GM10266 (cell line): Measurements from ENCODE around the gene OAT.

ENCODE experiments used
- DNase-seq: peaks from one replicate; pipeline ENCODE4 v3.0.0; 2012; ENCODE audit errors: extremely low spot score
- TF ChIP-seq, protein P1 (sequence below): IDR thresholded peaks from 2 replicates; pipeline ENCODE4 v1.5.1; 2012; ENCODE audit warnings: mild to moderate bottlenecking, low read depth; ENCODE audit not compliant: control insufficient read depth, insufficient read depth; ENCODE audit errors: missing control alignments

Gene OAT

DNA sequence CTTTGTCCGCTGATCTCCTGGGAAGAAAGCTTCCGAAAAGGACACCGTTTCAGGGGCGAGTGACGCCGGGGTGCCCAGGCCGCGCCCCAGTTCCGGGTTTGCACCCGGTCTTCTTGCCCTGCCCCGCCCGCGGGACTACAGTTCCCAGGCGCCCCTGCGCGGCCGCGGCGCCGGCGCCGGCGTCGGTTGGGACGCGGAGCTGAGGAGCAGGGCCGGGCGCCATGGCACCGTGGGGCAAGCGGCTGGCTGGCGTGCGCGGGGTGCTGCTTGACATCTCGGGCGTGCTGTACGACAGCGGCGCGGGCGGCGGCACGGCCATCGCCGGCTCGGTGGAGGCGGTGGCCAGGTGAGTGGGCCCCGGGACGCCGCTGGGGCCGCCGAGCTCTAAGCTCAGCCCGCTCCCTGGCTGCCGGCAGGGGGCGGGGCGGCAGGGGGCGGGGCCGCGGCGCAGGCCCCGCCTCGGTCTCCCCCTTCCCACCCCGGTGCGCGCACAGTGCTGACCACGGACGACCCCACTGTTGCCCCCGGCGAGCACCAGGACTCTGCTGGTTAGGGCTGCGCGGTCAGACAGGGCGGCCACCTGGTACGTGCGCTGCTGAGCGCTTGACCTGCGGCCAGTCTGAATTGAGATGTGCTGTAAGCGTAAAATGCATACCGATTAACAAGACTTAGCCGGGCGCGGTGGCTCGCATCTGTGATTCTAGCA lies 43.1 kb upstream of the OAT start, which contains the start of gene LHPP:
TSS of gene LHPP (plus strand) at position 182 of the 706 bp plus-strand sequence. CDS start at position 222, 40 bp downstream.
- TF ChIP-seq, protein P1, sequence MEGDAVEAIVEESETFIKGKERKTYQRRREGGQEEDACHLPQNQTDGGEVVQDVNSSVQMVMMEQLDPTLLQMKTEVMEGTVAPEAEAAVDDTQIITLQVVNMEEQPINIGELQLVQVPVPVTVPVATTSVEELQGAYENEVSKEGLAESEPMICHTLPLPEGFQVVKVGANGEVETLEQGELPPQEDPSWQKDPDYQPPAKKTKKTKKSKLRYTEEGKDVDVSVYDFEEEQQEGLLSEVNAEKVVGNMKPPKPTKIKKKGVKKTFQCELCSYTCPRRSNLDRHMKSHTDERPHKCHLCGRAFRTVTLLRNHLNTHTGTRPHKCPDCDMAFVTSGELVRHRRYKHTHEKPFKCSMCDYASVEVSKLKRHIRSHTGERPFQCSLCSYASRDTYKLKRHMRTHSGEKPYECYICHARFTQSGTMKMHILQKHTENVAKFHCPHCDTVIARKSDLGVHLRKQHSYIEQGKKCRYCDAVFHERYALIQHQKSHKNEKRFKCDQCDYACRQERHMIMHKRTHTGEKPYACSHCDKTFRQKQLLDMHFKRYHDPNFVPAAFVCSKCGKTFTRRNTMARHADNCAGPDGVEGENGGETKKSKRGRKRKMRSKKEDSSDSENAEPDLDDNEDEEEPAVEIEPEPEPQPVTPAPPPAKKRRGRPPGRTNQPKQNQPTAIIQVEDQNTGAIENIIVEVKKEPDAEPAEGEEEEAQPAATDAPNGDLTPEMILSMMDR = no peak
- peak; percentile 97 for DNase-seq

GRCh38 chr10:124460144-124460543 lies 41.4 kb upstream of the OAT start:
- no peak for DNase-seq
- TF ChIP-seq, protein P1 = no peak

DNA sequence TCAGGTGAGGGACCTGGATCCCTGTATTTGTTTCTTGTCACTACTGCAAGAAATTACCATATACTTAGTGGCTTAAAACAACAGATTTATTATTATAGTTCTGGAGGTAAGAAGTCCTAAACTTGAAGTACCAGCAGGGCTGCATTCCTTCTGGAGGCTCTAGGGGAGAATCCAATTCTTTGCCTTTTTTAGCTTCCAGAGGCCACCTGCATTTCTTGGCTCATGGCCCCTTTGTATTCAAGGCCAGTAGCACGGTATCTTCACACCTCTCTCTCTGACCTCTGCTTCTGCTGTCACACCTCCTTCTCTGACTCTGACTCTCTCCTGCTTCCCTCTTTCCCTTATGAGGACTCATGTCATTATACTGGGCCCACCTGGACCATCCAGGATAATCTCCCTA lies 40.7 kb upstream of the OAT start:
- TF ChIP-seq, protein P1 = no peak
- no peak for DNase-seq

DNA sequence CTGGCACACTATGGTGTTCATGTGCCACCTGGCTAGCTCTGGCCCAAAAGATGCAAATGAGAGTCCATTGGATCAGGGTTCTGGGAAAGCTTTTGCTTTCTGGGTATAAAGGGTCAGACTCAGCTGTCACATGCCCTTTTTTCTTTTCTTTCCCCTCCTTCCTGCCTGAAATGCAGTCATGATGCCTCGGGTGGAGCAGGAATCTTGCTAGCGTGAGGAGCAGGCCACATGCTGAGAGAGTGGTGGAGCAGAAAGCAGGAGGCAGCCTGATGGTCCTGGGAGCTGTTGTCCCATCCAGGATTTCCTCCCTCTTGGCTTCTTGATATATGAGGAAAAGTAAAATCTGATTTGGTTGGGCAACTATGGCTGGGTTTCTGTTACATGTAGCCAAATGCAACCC lies 40.2 kb upstream of the OAT start:
- DNase-seq = no peak
- TF ChIP-seq, protein P1 = no peak

- TF ChIP-seq, protein P1 = no peak
- no peak for DNase-seq
Measured at GRCh38 chr10:124458473-124458872, 39.8 kb upstream of the OAT start.

GRCh38 chr10:124455441-124455840 lies 36.7 kb upstream of the OAT start:
- TF ChIP-seq, protein P1 = no peak
- no peak for DNase-seq

DNA sequence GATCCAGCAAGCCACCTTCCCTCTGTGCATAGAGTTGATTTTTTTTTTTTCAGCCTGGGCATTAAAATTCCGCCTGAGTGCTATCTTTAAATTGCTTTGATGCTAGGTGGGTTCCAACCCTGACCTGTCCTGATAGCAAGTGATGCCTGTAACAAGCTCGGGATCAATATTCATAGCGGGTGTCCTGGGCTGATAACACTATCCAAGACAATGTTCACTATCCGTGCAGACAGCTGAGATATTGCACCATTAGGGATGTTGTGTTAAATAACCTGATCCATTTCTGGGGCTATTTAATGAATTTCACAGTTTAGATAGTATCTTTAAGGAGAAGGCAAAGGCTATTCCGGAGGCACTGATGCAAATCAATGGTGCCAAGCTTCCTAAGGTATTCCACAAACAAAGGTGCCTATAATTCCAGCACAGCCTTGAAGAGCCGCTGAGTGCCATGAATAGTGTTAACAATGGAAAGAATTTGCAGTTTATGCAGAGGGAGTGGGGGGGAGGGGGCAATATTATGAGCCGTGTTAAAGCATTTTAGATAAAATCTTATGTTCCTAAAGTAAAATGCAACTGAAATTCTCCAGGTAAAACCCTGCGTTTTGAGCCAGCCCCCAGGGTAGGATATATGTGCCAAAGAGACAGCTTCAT lies 35.4 kb upstream of the OAT start:
- no peak for DNase-seq
- TF ChIP-seq, protein P1 = no peak
